ENCODE data around the gene PGLYRP2. TPM values are rescaled to one million over a fixed set of nuclear protein-coding genes. Genes with fewer than 3 reads are reported as not detected.

PGLYRP2 gene
- total and polyA plus RNA-seq, 2 of the 13 experiments (the other 11 are each of a cell fraction or from before 2014, with no cell fraction given), result 0.04 to 1.0 TPM

DNA sequence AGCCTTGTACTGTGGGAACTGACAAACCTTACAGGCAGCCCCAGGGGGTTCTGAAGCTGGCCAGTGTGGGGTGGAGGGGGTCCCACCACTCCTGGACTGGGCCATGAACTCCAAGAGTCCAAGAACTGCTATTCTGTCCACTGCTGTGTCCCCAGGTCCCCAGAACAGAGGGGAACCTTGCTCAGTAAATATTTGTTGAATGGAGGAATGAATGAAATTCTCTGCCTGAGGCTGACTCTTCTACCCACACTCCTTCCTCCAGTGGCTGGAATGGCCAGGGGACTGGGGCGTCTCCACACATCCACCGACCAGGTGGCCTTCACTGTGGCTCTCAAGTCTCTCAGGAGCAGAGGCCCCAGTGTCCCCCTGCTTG lies 41.2 kb downstream of the PGLYRP2 start (continued):
- TF ChIP-seq ZNF879 (CRISPR knock-in tag; IDR thresholded peaks at IDR 0.05) (no peak), ZNF614 (CRISPR knock-in tag; IDR thresholded peaks at IDR 0.05; ENCODE audit: borderline replicate concordance) (0 out of 2 replicates have a peak, but pooled peaks have one; percentile 58), ZFP36 (IDR thresholded peaks at IDR 0.05; ENCODE audit: borderline replicate concordance, low read depth, low read length, partially characterized antibody) (no peak), PHF5A (CRISPR knock-in tag; IDR thresholded peaks at IDR 0.05; ENCODE audit: low read depth, unreplicated experiment) (no peak), ZFP90 (CRISPR knock-in tag; IDR thresholded peaks at IDR 0.05; ENCODE audit: borderline replicate concordance) (0 out of 2 replicates have a peak, but pooled peaks have one; percentile 5), ZBTB3 (CRISPR knock-in tag; IDR thresholded peaks at IDR 0.05; ENCODE audit: borderline replicate concordance, low read depth) (no peak), EP300 (IDR thresholded peaks at IDR 0.05; ENCODE audit: low read depth in 2 of 2, low read length in 2 of 2) (0 out of 4 replicates have a peak, but pooled peaks of 1 of the 2 experiments have one; percentile 14), EP300 (CRISPR knock-in tag; IDR thresholded peaks at IDR 0.05; ENCODE audit: borderline replicate concordance) (no peak), HCFC1 (IDR thresholded peaks at IDR 0.05; ENCODE audit: low read depth, low read length) (no peak), RARA (CRISPR knock-in tag; IDR thresholded peaks at IDR 0.05) (0 out of 2 replicates have a peak, but pooled peaks have one; percentile 21), ZNF501 (CRISPR knock-in tag; IDR thresholded peaks at IDR 0.05) (no peak), ZFP1 (CRISPR knock-in tag; IDR thresholded peaks at IDR 0.05) (no peak), ZNF850 (CRISPR knock-in tag; conservative IDR thresholded peaks at IDR 0.05) (no peak), HHEX (CRISPR knock-in tag; IDR thresholded peaks at IDR 0.05) (no peak), RELA (CRISPR knock-in tag; IDR thresholded peaks at IDR 0.05) (no peak), ZNF891 (CRISPR knock-in tag; IDR thresholded peaks at IDR 0.05) (no peak), CAMTA2 (CRISPR knock-in tag; IDR thresholded peaks at IDR 0.05; ENCODE audit: borderline replicate concordance) (no peak), ZNF546 (CRISPR knock-in tag; conservative IDR thresholded peaks at IDR 0.05) (no peak), FOXA3 (CRISPR knock-in tag; IDR thresholded peaks at IDR 0.05) (peak; percentile 49; the same call in 1 of the 2 replicates), HNRNPUL1 (IDR thresholded peaks at IDR 0.05; ENCODE audit: low read depth, low read length) (no peak)
- TF ChIP-seq, protein P1, sequence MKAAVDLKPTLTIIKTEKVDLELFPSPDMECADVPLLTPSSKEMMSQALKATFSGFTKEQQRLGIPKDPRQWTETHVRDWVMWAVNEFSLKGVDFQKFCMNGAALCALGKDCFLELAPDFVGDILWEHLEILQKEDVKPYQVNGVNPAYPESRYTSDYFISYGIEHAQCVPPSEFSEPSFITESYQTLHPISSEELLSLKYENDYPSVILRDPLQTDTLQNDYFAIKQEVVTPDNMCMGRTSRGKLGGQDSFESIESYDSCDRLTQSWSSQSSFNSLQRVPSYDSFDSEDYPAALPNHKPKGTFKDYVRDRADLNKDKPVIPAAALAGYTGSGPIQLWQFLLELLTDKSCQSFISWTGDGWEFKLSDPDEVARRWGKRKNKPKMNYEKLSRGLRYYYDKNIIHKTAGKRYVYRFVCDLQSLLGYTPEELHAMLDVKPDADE (CRISPR knock-in tag; IDR thresholded peaks at IDR 0.05), result no peak
- TF ChIP-seq, protein P2, sequence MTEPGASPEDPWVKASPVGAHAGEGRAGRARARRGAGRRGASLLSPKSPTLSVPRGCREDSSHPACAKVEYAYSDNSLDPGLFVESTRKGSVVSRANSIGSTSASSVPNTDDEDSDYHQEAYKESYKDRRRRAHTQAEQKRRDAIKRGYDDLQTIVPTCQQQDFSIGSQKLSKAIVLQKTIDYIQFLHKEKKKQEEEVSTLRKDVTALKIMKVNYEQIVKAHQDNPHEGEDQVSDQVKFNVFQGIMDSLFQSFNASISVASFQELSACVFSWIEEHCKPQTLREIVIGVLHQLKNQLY (CRISPR knock-in tag; IDR thresholded peaks at IDR 0.05), result no peak
- TF ChIP-seq, protein P3, sequence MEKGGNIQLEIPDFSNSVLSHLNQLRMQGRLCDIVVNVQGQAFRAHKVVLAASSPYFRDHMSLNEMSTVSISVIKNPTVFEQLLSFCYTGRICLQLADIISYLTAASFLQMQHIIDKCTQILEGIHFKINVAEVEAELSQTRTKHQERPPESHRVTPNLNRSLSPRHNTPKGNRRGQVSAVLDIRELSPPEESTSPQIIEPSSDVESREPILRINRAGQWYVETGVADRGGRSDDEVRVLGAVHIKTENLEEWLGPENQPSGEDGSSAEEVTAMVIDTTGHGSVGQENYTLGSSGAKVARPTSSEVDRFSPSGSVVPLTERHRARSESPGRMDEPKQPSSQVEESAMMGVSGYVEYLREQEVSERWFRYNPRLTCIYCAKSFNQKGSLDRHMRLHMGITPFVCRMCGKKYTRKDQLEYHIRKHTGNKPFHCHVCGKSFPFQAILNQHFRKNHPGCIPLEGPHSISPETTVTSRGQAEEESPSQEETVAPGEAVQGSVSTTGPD (CRISPR knock-in tag; IDR thresholded peaks at IDR 0.05), result no peak
- TF ChIP-seq, protein P4, sequence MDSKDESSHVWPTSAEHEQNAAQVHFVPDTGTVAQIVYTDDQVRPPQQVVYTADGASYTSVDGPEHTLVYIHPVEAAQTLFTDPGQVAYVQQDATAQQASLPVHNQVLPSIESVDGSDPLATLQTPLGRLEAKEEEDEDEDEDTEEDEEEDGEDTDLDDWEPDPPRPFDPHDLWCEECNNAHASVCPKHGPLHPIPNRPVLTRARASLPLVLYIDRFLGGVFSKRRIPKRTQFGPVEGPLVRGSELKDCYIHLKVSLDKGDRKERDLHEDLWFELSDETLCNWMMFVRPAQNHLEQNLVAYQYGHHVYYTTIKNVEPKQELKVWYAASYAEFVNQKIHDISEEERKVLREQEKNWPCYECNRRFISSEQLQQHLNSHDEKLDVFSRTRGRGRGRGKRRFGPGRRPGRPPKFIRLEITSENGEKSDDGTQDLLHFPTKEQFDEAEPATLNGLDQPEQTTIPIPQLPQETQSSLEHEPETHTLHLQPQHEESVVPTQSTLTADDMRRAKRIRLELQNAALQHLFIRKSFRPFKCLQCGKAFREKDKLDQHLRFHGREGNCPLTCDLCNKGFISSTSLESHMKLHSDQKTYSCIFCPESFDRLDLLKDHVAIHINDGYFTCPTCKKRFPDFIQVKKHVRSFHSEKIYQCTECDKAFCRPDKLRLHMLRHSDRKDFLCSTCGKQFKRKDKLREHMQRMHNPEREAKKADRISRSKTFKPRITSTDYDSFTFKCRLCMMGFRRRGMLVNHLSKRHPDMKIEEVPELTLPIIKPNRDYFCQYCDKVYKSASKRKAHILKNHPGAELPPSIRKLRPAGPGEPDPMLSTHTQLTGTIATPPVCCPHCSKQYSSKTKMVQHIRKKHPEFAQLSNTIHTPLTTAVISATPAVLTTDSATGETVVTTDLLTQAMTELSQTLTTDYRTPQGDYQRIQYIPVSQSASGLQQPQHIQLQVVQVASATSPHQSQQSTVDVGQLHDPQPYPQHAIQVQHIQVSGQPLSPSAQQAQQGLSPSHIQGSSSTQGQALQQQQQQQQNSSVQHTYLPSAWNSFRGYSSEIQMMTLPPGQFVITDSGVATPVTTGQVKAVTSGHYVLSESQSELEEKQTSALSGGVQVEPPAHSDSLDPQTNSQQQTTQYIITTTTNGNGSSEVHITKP (CRISPR knock-in tag; IDR thresholded peaks at IDR 0.05; ENCODE audit: low read depth), result 0 out of 2 replicates have a peak, but pooled peaks have one; percentile 5
